ENCODE data around the gene PDZD4. TPM values are rescaled to one million over a fixed set of nuclear protein-coding genes. Genes with fewer than 3 reads are reported as not detected.

Gene PDZD4
- total and polyA plus RNA-seq, 5 donors from 2014 or later: 4.9 TPM; not detected in 4

DNA sequence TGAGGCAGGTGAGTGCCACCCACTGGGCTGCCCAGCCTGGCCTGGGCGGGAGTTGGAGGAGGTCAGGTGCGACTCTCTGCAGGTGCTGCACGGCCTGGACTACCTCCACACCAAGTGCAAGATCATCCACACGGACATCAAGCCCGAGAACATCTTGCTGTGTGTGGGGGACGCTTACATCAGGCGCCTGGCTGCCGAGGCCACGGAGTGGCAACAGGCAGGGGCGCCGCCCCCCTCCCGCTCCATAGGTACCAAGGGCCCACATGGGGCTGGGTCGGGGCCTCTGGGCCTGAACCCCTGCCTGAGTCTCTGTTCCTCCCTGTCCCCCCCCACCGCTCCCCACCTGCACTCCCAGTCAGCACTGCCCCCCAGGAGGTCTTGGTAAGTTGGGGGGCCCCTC is 47.5 kb downstream of the PDZD4 start:
- no peak overlapping the region for H3K27ac ChIP-seq (ENCODE audit: insufficient read depth, low read length, poor library complexity, severe bottlenecking)
- DNase-seq: no peak
- Mint-ChIP-seq H3K4me1 (peaks cover 0 to 6% (median 0%) of the 10 kb centered on the region in 4 donors), H3K9me3 (peaks cover 0 to 3% (median 0%) of the 10 kb centered on the region in 7 donors), H3K4me3 (no peak overlapping the region), H3K27me3 (peaks cover 7% of the 10 kb centered on the region), H3K36me3 (no peaks in the 10 kb centered on the region), H3K27ac (no peak overlapping the region)
- H3K36me3 ChIP-seq (ENCODE audit: control insufficient read depth, insufficient read depth, low read length): peaks cover 3% of the 10 kb centered on the region
- H3K4me3 ChIP-seq (ENCODE audit: low read depth, low read length): no peak overlapping the region
- H3K9me3 ChIP-seq (ENCODE audit: control insufficient read depth in 2 of 2, low read length in 2 of 2): no peaks in the 10 kb centered on the region
- no peak for ATAC-seq (ENCODE audit: low read depth in 2 of 2)
- no peaks in the 10 kb centered on the region for H3K4me1 ChIP-seq (ENCODE audit: control insufficient read depth, insufficient read depth, low read length, poor library complexity, severe bottlenecking)
- H3K27me3 ChIP-seq (ENCODE audit: control insufficient read depth, insufficient read depth, low read length): no peaks in the 10 kb centered on the region

DNA sequence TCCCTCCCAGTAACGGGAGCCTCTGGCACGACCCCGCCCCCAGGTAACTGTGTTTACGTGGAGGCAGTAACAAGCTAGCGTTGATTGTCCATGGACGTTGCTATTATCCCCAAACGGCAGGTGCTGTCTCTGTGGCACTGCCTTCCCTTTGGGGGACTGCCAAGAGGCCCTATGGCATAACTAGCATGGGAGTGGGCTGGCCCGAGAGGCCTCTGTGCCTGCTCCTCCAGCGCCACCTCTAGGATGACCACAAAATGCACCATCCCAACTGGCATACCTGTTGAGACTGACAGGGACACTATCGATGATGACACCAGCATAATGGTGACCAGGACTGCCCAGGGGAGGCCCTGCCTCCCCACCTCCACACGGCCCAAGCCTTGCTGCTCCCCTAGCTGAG is 48.0 kb downstream of the PDZD4 start:
- no peak for ATAC-seq (ENCODE audit: low read depth in 2 of 2)
- Histone ChIP-seq H3K4me1 (ENCODE audit: control insufficient read depth, insufficient read depth, low read length, poor library complexity, severe bottlenecking) (no peaks in the 10 kb centered on the region), H3K27ac (ENCODE audit: insufficient read depth, low read length, poor library complexity, severe bottlenecking) (no peak overlapping the region), H3K4me3 (ENCODE audit: low read depth, low read length) (no peak overlapping the region), H3K9me3 (ENCODE audit: control insufficient read depth in 2 of 2, low read length in 2 of 2) (no peaks in the 10 kb centered on the region), H3K36me3 (ENCODE audit: control insufficient read depth, insufficient read depth, low read length) (no peaks in the 10 kb centered on the region), H3K27me3 (ENCODE audit: control insufficient read depth, insufficient read depth, low read length) (no peaks in the 10 kb centered on the region)
- peaks cover 0 to 6% (median 0%) of the 10 kb centered on the region in 4 donors for H3K4me1 Mint-ChIP-seq
- H3K27me3 Mint-ChIP-seq: peaks cover 7% of the 10 kb centered on the region
- H3K9me3 Mint-ChIP-seq: peaks cover 0 to 3% (median 0%) of the 10 kb centered on the region in 7 donors
- DNase-seq: no peak
- H3K4me3 Mint-ChIP-seq: no peak overlapping the region
- H3K27ac Mint-ChIP-seq: no peak overlapping the region
- H3K36me3 Mint-ChIP-seq: no peaks in the 10 kb centered on the region

GRCh38 chrX:153781428-153782047 is 48.8 kb downstream of the PDZD4 start:
- Mint-ChIP-seq H3K9me3 (peaks cover 0 to 3% (median 0%) of the 10 kb centered on the region in 7 donors), H3K27ac (no peak overlapping the region), H3K4me1 (peaks cover 0 to 6% (median 0%) of the 10 kb centered on the region in 4 donors), H3K36me3 (no peaks in the 10 kb centered on the region), H3K4me3 (no peak overlapping the region), H3K27me3 (peaks cover 7% of the 10 kb centered on the region)
- ATAC-seq (ENCODE audit: low read depth in 2 of 2) (no peak), DNase-seq (no peak)
- no peaks in the 10 kb centered on the region for H3K9me3 ChIP-seq (ENCODE audit: control insufficient read depth in 2 of 2, low read length in 2 of 2)
- no peaks in the 10 kb centered on the region for H3K36me3 ChIP-seq (ENCODE audit: control insufficient read depth, insufficient read depth, low read length)
- H3K4me3 ChIP-seq (ENCODE audit: low read depth, low read length): no peak overlapping the region
- no peaks in the 10 kb centered on the region for H3K4me1 ChIP-seq (ENCODE audit: control insufficient read depth, insufficient read depth, low read length, poor library complexity, severe bottlenecking)
- H3K27ac ChIP-seq (ENCODE audit: insufficient read depth, low read length, poor library complexity, severe bottlenecking): no peak overlapping the region
- H3K27me3 ChIP-seq (ENCODE audit: control insufficient read depth, insufficient read depth, low read length): no peaks in the 10 kb centered on the region

- H3K4me1 ChIP-seq (ENCODE audit: control insufficient read depth, insufficient read depth, low read length, poor library complexity, severe bottlenecking): no peaks in the 10 kb centered on the region
- H3K36me3 ChIP-seq (ENCODE audit: control insufficient read depth, insufficient read depth, low read length): no peaks in the 10 kb centered on the region
- ATAC-seq (ENCODE audit: low read depth in 2 of 2) (no peak), DNase-seq (no peak)
- H3K27ac ChIP-seq (ENCODE audit: insufficient read depth, low read length, poor library complexity, severe bottlenecking): no peak within 1 kb of the TSS
- H3K9me3 Mint-ChIP-seq: peaks cover 0 to 3% (median 0%) of the 10 kb centered on the region in 7 donors
- no peak within 1 kb of the TSS for H3K4me3 ChIP-seq (ENCODE audit: low read depth, low read length)
- no peaks in the 10 kb centered on the region for H3K9me3 ChIP-seq (ENCODE audit: control insufficient read depth in 2 of 2, low read length in 2 of 2)
- H3K36me3 Mint-ChIP-seq: no peaks in the 10 kb centered on the region
- H3K4me1 Mint-ChIP-seq: peaks cover 0 to 6% (median 0%) of the 10 kb centered on the region in 4 donors
- no peaks in the 10 kb centered on the region for H3K27me3 ChIP-seq (ENCODE audit: control insufficient read depth, insufficient read depth, low read length)
- peak within 1 kb of the TSS in 2 of 3 donors; percentile 46 to 61 for H3K27ac Mint-ChIP-seq
- H3K27me3 Mint-ChIP-seq: peaks cover 7% of the 10 kb centered on the region
- peak within 1 kb of the TSS in 1 of 4 donors; percentile 61 for H3K4me3 Mint-ChIP-seq
Measured at GRCh38 chrX:153780678-153781427, 49.5 kb downstream of the PDZD4 start, which contains the start of gene SRPK3. Gene SRPK3, plus strand, starts transcription at chrX:153781041. Its CDS starts 46 bp downstream, at chrX:153781087.

- H3K4me1 ChIP-seq (ENCODE audit: control insufficient read depth, insufficient read depth, low read length, poor library complexity, severe bottlenecking): no peaks in the 10 kb centered on the region
- no peaks in the 10 kb centered on the region for H3K9me3 ChIP-seq (ENCODE audit: control insufficient read depth in 2 of 2, low read length in 2 of 2)
- peak overlapping the region in 1 of 4 donors; percentile 61 for H3K4me3 Mint-ChIP-seq
- no peak overlapping the region for H3K27ac ChIP-seq (ENCODE audit: insufficient read depth, low read length, poor library complexity, severe bottlenecking)
- peaks cover 7% of the 10 kb centered on the region for H3K27me3 Mint-ChIP-seq
- DNase-seq (no peak), ATAC-seq (ENCODE audit: low read depth in 2 of 2) (no peak)
- no peak overlapping the region for H3K4me3 ChIP-seq (ENCODE audit: low read depth, low read length)
- H3K27ac Mint-ChIP-seq: peak overlapping the region in 2 of 3 donors; percentile 46 to 61
- no peaks in the 10 kb centered on the region for H3K27me3 ChIP-seq (ENCODE audit: control insufficient read depth, insufficient read depth, low read length)
- H3K4me1 Mint-ChIP-seq: peaks cover 0 to 6% (median 0%) of the 10 kb centered on the region in 4 donors
- peaks cover 0 to 3% (median 0%) of the 10 kb centered on the region in 7 donors for H3K9me3 Mint-ChIP-seq
- no peaks in the 10 kb centered on the region for H3K36me3 ChIP-seq (ENCODE audit: control insufficient read depth, insufficient read depth, low read length)
- no peaks in the 10 kb centered on the region for H3K36me3 Mint-ChIP-seq
Measured at GRCh38 chrX:153779891-153780677, 50.3 kb downstream of the PDZD4 start.

DNA sequence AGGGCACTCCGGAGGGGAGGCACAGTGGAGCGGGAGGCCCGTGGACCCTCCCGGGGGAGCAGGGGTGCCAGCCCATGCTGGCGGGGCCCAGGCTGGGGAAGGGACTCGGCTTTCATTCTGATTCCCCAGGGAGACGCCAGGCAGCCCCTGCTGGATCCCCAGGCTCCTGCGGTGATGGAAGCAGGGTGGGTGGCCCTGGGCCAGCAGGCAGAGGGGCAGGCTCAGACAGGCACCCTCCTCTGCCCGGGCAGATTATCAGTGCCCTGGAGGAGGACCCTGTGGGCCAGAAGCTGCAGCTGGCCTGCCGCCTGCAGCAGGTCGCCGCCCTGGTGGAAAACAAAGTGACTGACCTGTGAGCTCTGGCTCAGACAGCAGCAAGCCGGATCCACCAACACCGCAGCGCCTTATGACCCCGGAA is 51.7 kb downstream of the PDZD4 start:
- Mint-ChIP-seq H3K36me3 (no peaks in the 10 kb centered on the region), H3K4me3 (no peak overlapping the region), H3K4me1 (peaks cover 0 to 6% (median 0%) of the 10 kb centered on the region in 4 donors), H3K27me3 (peaks cover 7% of the 10 kb centered on the region), H3K27ac (no peak overlapping the region), H3K9me3 (peaks cover 0 to 3% (median 0%) of the 10 kb centered on the region in 7 donors)
- Histone ChIP-seq H3K27me3 (ENCODE audit: control insufficient read depth, insufficient read depth, low read length) (no peaks in the 10 kb centered on the region), H3K27ac (ENCODE audit: insufficient read depth, low read length, poor library complexity, severe bottlenecking) (no peak overlapping the region), H3K9me3 (ENCODE audit: control insufficient read depth in 2 of 2, low read length in 2 of 2) (no peaks in the 10 kb centered on the region), H3K4me3 (ENCODE audit: low read depth, low read length) (no peak overlapping the region), H3K36me3 (ENCODE audit: control insufficient read depth, insufficient read depth, low read length) (no peaks in the 10 kb centered on the region), H3K4me1 (ENCODE audit: control insufficient read depth, insufficient read depth, low read length, poor library complexity, severe bottlenecking) (no peaks in the 10 kb centered on the region)
- DNase-seq (no peak), ATAC-seq (ENCODE audit: low read depth in 2 of 2) (no peak)

DNA sequence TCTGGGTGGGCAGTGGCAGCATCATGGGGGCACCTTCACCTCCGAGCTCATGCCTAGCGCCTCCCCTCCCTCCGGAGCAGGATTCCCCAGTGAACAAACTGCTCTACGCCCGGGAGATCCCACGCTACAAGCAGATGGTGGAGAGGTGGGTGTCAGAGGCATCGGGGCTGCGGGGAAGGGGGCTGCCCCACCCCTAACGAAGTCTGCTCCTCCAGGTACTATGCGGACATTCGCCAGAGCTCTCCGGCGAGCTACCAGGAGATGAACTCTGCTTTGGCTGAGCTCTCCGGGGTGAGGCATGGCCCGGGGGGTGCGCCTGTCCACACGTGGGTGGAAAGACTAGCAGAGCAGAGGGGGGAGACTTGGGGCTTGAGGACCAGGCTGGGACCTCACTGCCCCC is 52.2 kb downstream of the PDZD4 start:
- Histone ChIP-seq H3K27me3 (ENCODE audit: control insufficient read depth, insufficient read depth, low read length) (no peaks in the 10 kb centered on the region), H3K4me3 (ENCODE audit: low read depth, low read length) (no peak overlapping the region), H3K9me3 (ENCODE audit: control insufficient read depth in 2 of 2, low read length in 2 of 2) (no peaks in the 10 kb centered on the region), H3K36me3 (ENCODE audit: control insufficient read depth, insufficient read depth, low read length) (no peaks in the 10 kb centered on the region), H3K27ac (ENCODE audit: insufficient read depth, low read length, poor library complexity, severe bottlenecking) (no peak overlapping the region), H3K4me1 (ENCODE audit: control insufficient read depth, insufficient read depth, low read length, poor library complexity, severe bottlenecking) (no peaks in the 10 kb centered on the region)
- Mint-ChIP-seq H3K4me3 (no peak overlapping the region), H3K27me3 (peaks cover 7% of the 10 kb centered on the region), H3K36me3 (no peaks in the 10 kb centered on the region), H3K4me1 (peaks cover 0 to 6% (median 0%) of the 10 kb centered on the region in 4 donors), H3K27ac (no peak overlapping the region), H3K9me3 (peaks cover 0 to 3% (median 0%) of the 10 kb centered on the region in 7 donors)
- ATAC-seq (ENCODE audit: low read depth in 2 of 2) (no peak), DNase-seq (no peak)
